NCI-H345 (cell line): ENCODE measurements around the gene METRNL.
A peak's percentile ranks its signal among the peaks of the same experiment; 100 is the strongest.

Experiments used
- DNase-seq: peaks from one replicate; lab custom pipeline; 2025; lab: John Stamatoyannopoulos, UW

METRNL gene

DNA sequence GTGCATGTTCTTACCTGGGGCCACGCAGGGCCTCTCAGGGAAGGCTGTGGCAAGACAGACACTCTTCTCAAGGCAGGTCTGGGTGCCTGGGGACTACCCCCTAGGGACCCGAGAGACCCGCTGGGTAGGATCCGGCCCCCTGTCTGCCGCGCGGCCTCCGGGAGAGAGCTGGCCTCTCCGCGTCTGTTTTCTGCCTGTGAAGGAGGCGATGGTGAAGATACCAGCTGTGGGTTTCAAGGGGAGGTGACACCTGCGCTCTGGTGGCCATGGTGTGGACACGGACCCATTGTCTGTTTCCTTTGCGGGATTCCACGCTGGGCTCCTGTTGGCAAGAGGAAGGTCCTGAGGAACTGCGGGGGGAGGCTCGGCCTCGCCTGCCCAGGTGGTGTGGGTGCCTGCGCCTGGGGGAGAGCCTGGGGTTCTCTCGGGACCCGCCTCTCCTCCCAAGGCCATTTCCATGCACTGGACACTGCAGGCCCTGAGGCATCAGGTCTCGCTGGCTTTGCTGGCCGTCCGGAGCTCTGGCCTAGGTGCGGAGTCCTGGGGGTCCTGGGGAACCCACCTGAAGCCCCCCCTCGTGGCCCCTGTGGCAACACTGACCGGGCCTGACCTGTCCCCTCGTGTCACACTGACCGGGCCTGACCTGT lies 12.2 kb upstream of the METRNL start:
- DNase-seq = no peak

DNA sequence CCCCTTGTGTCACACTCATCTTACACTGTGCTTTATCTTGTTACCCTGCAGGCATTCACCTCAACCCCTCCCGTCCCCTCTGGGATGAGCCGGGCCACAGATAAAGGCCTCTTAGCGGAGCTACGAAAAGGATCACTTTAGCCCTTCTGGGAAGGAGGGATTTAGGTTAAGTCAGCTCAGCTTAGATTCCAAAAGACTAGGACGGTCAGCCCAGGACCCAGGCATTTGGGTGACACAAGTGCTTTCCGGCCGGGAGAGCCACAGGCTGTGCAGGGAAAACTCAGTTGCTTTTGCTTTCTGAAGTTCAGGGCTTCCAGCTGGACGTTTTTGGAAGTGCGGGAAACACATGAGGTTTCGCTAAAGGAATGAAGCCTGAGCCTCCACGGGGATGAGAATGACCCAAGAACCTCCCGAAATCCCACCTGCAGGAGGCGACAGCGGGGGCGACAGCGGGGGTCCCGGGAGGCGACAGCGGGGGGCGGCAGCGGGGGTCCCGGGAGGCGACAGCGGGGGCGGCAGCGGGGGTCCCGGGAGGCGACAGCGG lies 11.6 kb upstream of the METRNL start:
- peak; percentile 13 for DNase-seq

DNA sequence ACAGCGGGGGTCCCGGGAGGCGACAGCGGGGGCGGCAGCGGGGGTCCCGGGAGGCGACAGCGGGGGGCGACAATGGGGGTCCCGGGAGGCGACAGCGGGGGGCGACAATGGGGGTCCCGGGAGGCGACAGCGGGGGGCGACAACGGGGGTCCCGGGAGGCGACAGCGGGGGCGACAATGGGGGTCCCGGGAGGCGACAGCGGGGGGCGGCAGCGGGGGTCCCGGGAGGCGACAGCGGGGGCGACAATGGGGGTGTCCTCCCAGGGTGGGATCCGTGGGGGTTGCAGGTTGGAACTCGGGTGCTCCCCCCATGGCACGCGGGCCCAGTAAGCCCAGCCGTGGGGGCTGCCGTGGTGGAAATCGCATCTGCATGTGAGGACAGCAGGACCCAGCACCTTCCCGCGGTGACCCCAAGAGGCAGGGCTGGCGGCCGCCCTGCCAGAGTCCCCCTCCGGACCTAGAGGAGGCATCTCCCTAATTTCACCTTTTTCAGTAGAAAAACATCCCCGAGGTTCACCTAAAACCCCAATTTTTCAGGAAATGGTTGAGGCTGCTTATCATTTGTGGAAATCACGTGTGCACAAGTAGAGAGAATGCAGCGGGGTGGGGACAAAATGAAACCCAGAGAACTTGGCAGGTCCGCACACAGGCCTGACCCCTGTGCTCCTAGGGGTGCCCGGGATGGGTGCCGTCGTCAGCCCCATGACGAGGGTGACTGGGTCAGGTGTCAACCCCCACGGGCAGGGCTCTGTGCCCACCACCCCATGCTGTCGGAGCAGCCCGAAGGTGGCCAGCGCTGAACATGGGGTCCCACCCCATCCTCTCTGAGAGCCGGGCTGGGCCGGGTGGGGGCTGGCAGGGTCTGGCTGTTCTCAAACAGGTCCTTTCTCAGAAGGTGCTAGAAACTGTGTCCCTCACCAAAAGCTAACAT lies 10.5 kb upstream of the METRNL start:
- DNase-seq = no peak

DNA sequence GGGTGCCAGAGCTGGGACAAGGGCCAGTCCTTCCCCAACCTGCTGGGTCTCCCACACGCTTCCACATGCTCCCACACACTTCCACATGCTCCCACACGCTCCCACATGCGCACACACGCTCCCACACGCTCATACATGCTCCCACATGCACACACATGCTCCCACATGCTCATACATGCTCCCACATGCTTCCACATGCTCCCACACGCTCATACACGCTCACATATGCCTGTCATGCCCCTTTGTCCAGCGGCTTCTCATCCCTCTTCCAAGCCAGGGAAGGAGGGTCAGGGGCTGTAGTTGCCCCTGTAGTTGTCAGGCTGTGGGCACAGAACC lies 9.9 kb upstream of the METRNL start:
- DNase-seq = no peak

DNA sequence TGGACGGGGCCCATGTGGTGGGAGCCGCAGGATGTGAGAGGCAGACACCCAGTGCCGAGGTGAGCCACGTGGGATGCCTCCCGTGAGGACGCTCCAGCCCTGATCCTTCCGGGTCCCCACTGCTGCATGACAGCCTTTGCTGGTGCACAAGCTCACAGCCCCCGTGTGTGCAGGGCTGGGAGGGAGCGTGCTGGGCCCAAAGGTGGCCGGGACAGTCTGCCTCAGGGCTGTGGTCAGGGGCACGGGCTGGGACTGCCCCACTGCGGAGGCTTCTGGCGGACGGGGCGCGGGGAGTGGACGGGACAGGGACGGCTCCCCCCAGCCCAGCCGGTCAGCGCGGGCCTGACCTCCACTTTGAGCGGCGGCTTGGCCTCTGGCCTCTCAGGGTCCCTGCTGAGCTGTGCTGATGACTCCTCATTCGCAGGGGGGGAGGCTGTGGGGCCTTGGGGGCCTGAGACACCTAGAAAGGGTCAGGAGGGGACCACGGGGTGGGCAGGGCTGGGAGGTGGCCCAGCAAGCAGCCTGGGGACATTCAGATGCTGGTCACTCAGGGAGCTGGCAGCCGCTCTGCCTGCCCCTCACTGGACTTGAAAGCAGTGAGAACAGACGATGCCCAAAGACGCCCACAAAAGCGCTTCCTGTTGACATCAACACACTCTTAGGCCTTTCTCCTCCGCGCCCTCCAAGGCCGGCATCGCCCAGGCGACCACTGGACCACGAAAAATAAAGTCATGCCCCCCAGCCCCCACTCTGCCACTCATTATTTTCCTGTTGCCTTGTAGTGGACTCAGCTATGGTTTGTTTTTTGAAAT lies 9.3 kb upstream of the METRNL start:
- DNase-seq = no peak

DNA sequence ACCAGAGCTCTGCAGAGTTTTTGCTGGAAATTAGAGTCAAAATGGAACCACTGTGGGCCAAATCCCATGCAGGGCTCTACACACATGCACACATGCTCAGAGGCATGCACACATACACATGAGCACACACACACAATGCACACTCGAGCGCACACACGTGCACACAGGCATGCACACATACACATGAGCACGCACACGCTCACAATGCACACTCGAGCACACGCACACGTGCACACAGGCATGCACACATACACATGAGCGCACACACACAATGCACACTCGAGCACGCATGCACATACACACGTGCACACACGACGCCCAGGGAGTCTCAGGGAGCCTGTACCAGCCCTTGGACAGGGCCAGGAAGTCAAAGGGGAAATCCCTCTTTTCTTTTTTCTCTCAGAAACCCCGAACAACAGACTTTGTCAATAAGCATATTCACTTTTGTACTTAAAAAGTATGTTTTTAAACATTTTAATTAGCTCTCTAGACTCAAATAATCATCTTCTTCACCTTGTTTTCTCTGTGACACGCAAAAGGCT lies 8.5 kb upstream of the METRNL start:
- DNase-seq = no peak

DNA sequence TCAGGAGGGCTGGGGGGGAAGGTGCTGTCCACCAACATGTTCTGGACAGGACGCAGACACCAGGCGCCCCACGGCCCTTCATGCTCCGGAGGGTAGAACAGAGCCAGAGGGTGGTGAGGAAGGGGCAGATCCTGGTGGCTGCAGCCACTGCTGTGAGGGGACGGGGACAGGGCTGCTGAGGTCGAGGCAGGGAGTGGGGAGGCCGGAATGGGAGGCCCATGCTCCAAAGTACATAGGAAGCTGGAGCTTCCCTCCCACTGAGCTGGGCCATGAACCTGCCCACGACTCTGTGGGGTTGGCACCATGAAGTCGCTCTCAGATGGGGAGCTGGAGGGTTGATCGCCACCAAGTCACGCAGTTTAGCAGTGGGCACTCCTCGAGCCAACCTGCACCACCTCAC lies 8.0 kb upstream of the METRNL start:
- no peak for DNase-seq

DNA sequence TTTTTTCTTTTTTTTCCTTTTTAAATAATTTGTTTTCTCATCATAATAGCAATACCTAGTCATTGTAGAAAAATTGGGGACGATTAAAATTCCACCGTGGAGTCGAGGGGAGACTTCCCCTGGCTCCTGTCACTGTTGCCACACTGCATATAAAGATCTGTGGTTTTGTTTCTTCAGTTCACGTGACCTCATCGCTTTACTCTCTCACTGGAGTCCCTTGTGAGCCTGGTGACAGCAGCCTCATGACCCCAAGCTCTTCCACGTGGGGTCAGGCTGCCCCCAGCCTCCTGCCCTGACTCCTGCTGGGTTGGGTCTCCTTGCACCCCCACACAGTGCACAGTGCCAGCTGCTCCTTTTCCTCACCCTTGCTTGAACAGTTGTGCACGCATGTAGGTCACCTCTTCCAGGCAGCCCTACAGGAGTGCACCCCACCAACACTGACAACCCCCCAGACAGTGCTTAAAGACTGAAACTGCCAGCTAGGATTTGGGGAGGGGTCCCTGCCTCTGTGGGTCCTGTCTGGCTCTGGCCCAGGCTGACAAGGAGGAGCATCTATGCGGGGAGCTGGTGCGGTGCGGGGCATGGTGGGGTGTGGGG lies 7.3 kb upstream of the METRNL start:
- DNase-seq = no peak

DNA sequence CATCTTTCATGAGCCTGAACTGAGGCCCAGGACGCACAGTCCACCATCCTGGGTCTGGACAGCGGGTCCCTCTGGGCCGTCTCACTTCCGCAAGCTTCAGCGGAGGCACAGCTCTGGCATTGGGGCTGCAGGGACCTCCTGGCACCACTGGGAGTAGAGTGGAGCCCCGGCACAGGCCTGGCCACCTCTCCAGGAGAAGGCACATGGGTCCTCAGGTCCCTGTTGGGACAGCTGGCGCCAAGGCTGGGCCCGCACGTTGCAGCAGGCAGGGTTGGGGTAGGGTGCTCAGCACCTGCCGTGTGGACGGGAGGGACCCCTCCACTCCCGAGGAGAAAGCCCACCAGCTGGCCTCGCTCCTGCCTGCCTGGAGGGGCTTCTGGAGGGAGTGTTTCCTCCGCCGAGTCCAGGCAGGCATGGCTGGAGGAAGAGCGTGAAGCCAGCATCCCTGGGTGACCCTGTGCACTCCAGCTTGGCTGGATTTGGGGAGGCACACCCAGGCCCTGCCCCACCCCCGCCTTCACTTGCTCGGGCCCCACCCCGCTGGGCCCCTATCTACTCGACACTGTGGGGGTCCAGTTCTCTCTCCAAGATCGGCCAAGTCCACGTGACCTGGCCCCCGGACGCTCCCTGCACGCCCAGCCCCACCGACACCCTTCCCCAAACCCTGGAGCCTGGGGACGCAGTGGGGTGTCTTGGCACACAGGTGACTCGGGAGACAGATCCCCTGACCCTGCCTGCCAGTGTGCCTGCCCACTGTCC lies 6.6 kb upstream of the METRNL start:
- DNase-seq = no peak

DNA sequence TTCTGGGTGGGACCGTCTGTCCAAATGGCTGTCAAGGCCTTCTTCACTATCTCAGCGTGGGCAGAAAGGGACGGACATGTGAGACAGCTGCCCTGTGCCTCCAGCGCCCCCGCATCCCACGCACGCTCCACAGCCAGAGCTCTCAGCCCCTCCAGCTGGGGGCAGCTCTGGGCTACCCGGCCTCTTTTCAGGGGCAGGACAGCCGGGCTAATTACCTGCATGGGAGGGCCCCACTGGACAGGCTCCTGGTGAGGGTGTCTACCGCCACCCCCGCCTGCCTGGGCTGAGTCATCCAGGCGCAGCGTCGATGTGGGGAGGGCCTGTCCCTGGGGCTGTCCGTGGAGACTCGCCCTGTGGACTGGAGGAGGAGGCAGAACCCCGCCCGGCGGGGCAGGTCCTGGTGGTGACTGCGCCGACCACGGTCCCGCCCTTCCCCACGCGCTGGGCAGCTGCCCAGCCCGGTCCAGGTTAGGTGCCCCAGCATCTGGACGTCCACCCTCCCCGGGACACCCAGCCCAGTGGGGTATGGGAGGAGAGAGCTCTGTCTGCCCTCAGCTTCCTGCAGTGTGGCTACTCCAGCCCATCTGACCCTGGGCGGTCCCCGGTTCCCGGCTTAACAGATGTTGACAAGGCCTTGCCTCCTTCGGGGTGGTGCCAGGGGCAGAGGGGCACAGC lies 5.9 kb upstream of the METRNL start:
- DNase-seq = no peak

DNA sequence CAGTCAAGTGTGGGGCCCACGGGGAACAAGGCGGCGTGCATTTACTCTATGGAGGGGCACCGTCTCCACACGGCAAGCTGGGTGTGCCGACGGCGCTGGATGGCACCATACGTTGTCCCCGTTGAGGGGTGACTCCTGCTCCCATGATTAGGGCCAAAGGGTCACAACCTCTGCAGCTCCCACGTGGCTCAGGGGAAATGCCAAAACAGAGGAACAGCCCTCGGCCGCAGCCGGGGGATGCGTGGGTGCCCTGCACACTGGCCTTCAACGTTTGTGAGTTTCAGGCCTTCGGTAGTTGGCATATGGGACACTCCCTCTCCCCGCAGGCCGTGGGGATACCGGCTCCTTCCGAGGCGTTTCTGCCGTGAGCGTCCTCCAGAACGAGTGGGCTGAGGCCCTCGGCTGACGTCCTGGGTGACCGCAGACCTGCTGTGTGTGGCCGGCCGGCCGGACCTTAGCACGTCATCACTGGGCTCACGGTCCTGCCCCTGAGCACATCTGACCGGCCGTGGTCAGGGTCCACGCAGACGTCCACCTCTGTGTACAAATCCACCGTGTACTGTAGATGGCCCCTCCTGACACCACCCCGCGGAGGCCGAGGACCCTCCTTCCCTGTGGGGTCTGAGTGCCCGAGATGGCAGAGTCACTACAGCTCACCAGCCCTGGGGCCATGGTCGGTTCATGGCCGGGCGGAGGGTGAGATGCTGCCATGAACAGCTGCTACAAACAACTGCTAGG lies 4.8 kb upstream of the METRNL start:
- DNase-seq = no peak

DNA sequence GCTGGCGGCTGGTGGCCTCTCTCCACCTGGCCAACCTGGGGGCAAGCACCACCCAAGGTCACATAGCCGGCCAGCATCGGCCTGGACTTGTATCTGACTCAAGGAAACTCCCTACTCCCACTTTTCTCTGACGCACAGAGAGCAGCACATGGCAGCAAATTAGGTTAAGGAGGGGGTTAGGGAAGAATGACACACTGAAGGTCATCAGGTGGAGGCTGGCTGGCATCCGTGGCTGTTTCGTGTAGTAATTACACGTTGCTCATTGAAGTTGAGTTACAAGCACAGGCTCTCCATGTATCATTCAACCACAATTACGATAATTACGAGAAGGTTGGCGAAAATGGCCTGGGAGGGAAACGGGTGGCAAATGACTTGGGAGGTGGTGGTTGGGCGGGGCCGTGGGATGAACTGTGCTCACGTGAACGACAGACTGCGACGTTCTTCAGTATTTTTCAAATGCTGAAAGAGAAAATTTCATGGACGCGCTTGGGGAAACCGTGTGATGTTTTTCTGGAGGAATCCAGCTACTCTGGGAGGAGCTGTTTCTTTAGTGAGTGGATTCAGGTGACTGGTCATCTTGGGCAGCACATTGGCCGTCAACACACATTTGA lies 4.0 kb upstream of the METRNL start:
- no peak for DNase-seq

DNA sequence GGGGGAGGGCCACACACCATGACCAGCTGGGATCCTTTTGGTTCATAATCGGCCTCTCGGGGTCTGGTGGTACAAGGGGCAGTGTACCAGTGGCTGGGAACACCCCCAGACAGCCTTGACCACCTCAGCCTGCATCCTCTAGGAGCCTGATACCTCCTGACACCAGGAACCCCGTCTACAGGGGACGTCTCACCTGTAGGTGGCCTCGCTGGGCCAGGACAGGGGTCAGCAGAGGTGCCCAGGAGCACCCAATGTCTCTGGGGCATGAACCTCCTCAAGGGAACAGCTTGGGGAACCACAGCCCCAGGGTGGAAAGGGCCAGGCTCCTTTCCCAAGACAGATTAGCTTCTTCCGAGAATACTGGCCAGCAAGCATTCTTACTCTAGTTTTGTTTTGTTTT lies 2.5 kb upstream of the METRNL start:
- DNase-seq = peak; percentile 41

DNA sequence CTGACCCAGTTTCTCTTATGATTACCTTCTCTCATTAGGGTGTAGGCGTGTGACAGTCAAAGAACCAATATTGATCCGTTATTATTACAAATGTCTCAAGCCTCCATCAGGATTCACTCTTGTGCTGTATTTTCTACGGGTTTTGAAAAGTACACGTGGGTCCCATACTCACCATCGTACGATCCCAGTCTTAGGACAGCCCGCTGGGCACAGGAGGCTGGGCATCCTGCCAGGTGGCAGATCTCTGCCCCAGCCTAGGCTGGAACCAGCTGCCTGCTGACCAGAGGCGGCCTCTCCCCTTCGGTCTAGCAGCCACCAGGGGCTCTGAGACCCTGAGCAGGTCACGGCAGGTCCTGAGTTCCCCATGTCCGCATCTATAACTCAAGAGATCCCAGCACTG lies 2.0 kb upstream of the METRNL start:
- DNase-seq = peak; percentile 12

DNA sequence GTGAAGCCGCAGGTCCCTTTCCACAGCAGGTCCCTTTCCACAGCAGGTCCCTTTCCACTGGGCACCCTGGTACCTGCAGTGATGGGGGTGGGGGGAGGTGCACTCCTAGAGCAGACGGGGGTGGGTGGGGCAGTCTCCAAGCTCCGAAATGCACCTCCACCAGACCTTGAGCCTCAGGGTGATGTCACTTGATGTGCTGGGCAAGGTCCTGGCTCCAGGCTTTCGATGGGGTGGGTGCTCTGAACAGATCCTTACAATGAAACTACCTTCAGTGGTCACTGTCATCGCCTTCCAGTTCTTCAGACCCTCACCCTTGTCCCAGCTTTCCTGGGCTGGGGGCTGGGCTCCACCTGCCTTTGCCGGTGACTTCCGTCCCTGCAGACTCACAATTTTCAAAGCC lies 1.5 kb upstream of the METRNL start:
- DNase-seq = no peak

DNA sequence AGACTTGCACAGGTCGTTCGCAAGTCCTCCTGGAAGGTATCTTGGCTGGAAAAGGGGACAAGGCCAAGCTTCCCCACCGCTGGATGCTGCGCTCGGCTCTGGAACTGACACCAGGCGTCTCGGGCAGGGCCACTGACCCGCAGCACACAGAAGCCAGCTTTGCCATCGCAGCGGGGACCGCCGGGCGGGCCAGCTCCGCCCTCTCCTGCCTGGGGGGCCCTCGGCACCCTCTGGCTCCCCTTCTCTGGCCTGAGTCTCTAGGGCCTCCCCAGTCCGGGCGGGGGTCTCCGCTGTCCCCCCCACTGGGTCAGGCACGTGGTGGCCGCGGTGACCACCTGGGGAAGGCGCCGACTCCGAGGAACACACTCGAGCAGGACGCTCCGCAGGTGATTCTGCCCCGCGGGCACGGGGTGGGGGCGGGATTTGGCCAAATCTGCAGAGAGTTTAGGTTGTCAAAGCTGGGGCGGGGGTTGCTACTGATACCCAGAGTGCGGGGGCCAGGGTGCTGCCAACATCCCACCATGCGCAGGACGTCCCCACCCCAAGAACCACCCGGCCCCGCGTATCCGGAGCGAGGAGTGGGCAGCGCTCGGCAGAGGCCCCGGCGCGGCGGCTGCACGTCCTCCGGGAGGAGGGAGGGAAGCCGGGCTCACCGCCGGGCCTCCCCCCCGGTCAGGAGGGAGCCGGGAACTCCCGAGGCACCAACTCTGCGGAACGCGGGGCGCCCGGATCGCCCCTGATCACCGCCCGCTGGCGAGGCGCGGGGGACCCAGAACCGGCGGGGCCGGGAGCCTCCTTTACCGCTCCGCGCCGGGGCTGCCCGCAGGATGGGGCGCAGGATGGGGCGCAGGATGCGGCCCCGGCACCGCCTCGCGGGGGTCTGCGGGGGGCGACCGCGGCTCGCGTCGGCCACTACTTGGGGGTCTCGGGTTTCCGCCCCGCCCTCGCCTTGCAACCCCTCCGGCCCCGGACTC lies 744 bp upstream of the METRNL start:
- DNase-seq = peak; percentile 48

DNA sequence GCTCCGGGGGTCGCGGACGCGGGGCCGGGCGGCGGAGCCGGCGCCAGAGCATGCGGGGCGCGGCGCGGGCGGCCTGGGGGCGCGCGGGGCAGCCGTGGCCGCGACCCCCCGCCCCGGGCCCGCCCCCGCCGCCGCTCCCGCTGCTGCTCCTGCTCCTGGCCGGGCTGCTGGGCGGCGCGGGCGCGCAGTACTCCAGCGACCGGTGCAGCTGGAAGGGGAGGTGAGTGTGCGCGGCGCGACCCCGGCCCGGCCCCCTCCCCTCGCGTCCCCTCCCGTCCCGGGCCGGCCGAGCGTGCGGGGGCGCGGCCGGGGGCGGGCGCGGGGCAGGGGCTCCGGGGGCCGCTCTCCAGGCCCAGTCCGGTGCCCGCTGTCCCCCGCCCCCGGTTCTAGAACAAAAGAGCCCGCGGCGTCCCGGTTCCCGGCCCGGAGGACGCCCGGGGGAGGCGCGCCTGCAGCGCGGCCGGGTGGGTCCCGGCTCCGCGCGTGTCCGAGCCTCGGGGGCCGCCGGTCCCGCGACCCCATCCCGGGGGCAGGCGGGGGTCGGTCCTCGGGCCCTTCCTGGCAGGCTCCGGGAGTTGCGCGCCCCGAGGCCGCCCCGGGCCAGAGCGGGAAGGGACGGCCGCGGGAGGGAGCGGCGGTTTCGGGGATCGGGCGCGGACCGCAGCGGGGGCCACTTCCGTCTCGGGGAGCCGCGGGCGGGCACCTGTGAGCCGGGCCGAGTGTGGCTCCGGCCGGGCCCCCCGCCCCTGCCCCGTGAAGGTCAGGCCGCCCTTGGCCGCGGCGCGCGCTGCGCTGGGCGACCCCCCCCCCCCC lies 563 bp downstream of the METRNL start:
- peak; percentile 41 for DNase-seq

DNA sequence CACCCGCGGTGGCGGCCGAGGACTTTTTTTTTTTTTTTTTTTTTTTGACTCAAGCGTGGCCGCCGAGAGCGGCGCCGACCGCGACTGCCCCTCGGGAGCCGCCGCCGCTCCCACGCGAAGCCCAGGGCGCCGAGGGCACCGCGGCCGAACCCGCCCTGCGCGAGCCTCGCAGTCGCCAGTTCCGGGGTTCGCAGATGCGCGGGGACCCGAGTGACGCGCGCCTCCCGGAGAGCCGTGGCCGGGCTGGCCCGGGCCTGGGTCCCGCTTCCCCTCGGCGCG lies 1.1 kb downstream of the METRNL start:
- no peak for DNase-seq
